ENCODE data around the gene ATXN1. TPM values are rescaled to one million over a fixed set of nuclear protein-coding genes. Genes with fewer than 3 reads are reported as not detected.

ATXN1 gene
- total RNA-seq, 1 experiment from 2014 or later = 25.6 TPM

DNA sequence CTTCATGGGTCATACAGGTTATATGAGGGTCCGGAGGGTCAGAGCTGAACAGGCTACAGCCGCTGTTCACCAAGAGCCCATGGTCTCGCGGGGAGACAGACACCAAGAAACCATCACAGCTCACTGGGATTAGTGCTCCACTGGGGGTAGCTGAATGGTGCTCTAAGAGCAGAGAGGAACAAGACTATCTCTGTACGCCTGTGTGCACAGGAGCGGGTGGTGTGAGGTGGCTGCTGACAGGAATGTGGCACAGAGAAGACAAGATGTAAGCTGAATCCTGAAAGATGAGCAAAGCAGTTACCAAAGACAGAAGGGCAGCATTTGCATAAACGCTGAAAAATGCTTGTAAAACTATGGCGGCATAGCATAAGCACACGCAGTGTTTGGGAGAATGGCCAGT lies 383.8 kb downstream of the ATXN1 start:
- H3K9me3 ChIP-seq (ENCODE audit: low read depth, low read length, poor library complexity, severe bottlenecking) = no peaks in the 10 kb centered on the region
- H3K36me3 ChIP-seq (ENCODE audit: insufficient read depth, low read length, poor library complexity, severe bottlenecking) = no peaks in the 10 kb centered on the region
- H3K27ac ChIP-seq (ENCODE audit: low read depth, low read length, poor library complexity, severe bottlenecking) = no peak overlapping the region
- no peak for DNase-seq (ENCODE audit: low spot score)
- POLR2A ChIA-PET (ENCODE audit: low non-redundant PET) = no interaction called here
- BruUV-seq (replicated peaks) = no TSS peak
- peaks cover 11% of the 10 kb centered on the region for H3K4me1 ChIP-seq (ENCODE audit: insufficient read depth, low read length, poor library complexity, severe bottlenecking)
- CTCF ChIA-PET = no interaction called here
- intact Hi-C loops (cut with micrococcal nuclease; ENCODE audit: unreplicated experiment) = no loop called here
- TF ChIP-seq EZH2 (IDR thresholded peaks at IDR 0.05; ENCODE audit: borderline replicate concordance, low read depth, low read length, poor library complexity, severe bottlenecking) = no peak
- no peaks in the 10 kb centered on the region for H3K27me3 ChIP-seq (replicated peaks; ENCODE audit: insufficient read depth, low read depth, low read length, poor library complexity)
- H3K4me3 ChIP-seq (ENCODE audit: low read depth, low read length, poor library complexity, severe bottlenecking) = no peak overlapping the region

DNA sequence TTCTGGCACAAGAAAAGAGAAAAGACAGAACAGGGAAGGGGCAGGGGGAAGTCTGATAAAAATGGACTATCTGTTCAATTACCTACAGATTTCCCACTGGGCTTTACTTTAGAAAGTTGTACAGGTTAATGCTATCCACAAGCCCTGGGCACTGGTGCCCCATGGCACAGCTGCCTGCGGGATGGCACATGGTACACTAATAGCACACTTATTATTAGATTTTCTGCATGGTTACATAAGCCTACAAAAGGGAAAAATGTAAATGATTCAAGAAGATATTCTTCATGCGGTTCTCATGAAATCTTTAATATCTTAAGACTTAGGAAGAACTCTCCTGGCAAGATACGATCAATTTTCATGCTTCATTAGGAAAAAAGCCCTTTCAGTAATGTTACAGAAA lies 385.4 kb downstream of the ATXN1 start:
- H3K4me3 ChIP-seq (ENCODE audit: low read depth, low read length, poor library complexity, severe bottlenecking) = no peak overlapping the region
- POLR2A ChIA-PET (ENCODE audit: low non-redundant PET) = no interaction called here

DNA sequence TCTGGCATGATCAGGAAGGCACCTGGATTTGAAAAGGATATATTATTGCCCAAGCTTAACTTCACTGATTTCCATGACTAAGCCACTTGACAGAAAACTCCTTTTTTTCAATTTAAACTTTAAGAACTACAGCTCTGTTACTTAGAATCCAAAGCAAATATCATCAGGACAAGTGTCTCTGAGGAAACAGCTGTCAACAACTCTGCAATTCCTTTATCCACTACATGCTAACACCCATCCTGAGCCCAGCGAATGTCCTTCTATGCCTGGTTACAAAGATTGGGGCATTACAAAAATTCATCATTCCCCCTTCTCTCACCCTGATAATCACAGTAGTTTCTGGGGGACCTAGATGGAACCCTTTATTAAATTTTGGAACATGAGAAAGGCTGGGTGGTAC lies 386.1 kb downstream of the ATXN1 start:
- BruUV-seq (replicated peaks) = no TSS peak
- ChIA-PET CTCF (interaction anchor here (1.3 kb wide), 1 partner anchor 35 kb away, joined by 5 read pairs; no protein-coding TSS in a partner anchor), POLR2A (ENCODE audit: low non-redundant PET) (no interaction called here)
- Histone ChIP-seq H3K9me3 (ENCODE audit: low read depth, low read length, poor library complexity, severe bottlenecking) (no peaks in the 10 kb centered on the region), H3K4me3 (ENCODE audit: low read depth, low read length, poor library complexity, severe bottlenecking) (no peak overlapping the region), H3K36me3 (ENCODE audit: insufficient read depth, low read length, poor library complexity, severe bottlenecking) (no peaks in the 10 kb centered on the region), H3K4me1 (ENCODE audit: insufficient read depth, low read length, poor library complexity, severe bottlenecking) (peaks cover 9% of the 10 kb centered on the region), H3K27me3 (replicated peaks; ENCODE audit: insufficient read depth, low read depth, low read length, poor library complexity) (no peaks in the 10 kb centered on the region), H3K27ac (ENCODE audit: low read depth, low read length, poor library complexity, severe bottlenecking) (no peak overlapping the region)
- intact Hi-C loops (cut with micrococcal nuclease; ENCODE audit: unreplicated experiment) = no loop called here
- no peak for DNase-seq (ENCODE audit: low spot score)
- TF ChIP-seq, protein P1, sequence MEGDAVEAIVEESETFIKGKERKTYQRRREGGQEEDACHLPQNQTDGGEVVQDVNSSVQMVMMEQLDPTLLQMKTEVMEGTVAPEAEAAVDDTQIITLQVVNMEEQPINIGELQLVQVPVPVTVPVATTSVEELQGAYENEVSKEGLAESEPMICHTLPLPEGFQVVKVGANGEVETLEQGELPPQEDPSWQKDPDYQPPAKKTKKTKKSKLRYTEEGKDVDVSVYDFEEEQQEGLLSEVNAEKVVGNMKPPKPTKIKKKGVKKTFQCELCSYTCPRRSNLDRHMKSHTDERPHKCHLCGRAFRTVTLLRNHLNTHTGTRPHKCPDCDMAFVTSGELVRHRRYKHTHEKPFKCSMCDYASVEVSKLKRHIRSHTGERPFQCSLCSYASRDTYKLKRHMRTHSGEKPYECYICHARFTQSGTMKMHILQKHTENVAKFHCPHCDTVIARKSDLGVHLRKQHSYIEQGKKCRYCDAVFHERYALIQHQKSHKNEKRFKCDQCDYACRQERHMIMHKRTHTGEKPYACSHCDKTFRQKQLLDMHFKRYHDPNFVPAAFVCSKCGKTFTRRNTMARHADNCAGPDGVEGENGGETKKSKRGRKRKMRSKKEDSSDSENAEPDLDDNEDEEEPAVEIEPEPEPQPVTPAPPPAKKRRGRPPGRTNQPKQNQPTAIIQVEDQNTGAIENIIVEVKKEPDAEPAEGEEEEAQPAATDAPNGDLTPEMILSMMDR (conservative IDR thresholded peaks at IDR 0.05; ENCODE audit: low read depth, low read length) = no peak
- no peak for TF ChIP-seq EZH2 (IDR thresholded peaks at IDR 0.05; ENCODE audit: borderline replicate concordance, low read depth, low read length, poor library complexity, severe bottlenecking)

More for the DNA sequence above, 385.4 kb downstream of the ATXN1 start:
- Histone ChIP-seq H3K36me3 (ENCODE audit: insufficient read depth, low read length, poor library complexity, severe bottlenecking) (no peaks in the 10 kb centered on the region), H3K27me3 (replicated peaks; ENCODE audit: insufficient read depth, low read depth, low read length, poor library complexity) (no peaks in the 10 kb centered on the region), H3K27ac (ENCODE audit: low read depth, low read length, poor library complexity, severe bottlenecking) (no peak overlapping the region), H3K4me1 (ENCODE audit: insufficient read depth, low read length, poor library complexity, severe bottlenecking) (peaks cover 11% of the 10 kb centered on the region), H3K9me3 (ENCODE audit: low read depth, low read length, poor library complexity, severe bottlenecking) (no peaks in the 10 kb centered on the region)
- intact Hi-C loops (cut with micrococcal nuclease; ENCODE audit: unreplicated experiment) = no loop called here
- CTCF ChIA-PET = no interaction called here
- BruUV-seq (replicated peaks) = no TSS peak
- DNase-seq (ENCODE audit: low spot score) = no peak
- no peak for TF ChIP-seq EZH2 (IDR thresholded peaks at IDR 0.05; ENCODE audit: borderline replicate concordance, low read depth, low read length, poor library complexity, severe bottlenecking)
- TF ChIP-seq, protein P1 (conservative IDR thresholded peaks at IDR 0.05; ENCODE audit: low read depth, low read length) = no peak

DNA sequence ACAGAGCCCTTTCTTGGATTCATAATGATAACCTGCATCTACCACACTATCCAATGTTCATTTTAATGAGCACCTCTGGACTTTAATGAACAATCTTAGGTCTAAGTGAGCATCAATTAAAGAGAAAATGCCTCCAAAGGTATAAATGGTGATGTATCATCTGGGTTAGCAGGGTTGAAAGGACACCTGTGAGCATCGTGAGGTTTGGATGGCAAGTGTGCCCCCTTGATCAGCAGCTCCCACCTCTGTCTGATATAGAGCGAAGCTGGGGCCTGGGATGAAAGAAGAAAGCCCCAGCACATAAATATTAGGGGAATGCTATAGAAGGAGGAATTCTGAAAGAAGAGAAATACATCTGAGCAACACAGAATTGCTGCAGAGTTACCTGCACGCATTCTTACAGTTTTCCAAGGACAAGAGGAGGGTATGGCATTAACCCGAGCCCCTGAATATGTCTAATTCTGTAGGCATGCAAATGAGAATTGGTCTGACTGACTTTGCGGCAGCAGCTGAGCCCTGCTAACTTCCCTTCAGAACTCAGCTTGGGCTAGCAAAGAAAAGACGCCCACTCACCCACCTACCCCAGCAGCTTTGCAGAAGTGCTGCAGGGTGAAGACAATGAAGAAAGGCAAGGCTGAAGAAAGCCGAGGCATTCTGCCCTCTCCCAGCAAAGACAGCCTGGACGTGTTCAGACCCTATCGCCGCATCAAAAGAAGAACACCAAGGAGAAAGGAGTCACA lies 386.6 kb downstream of the ATXN1 start:
- Histone ChIP-seq H3K27ac (ENCODE audit: low read depth, low read length, poor library complexity, severe bottlenecking) (no peak overlapping the region), H3K4me3 (ENCODE audit: low read depth, low read length, poor library complexity, severe bottlenecking) (no peak overlapping the region), H3K4me1 (ENCODE audit: insufficient read depth, low read length, poor library complexity, severe bottlenecking) (peaks cover 7% of the 10 kb centered on the region), H3K9me3 (ENCODE audit: low read depth, low read length, poor library complexity, severe bottlenecking) (no peaks in the 10 kb centered on the region), H3K36me3 (ENCODE audit: insufficient read depth, low read length, poor library complexity, severe bottlenecking) (no peaks in the 10 kb centered on the region), H3K27me3 (replicated peaks; ENCODE audit: insufficient read depth, low read depth, low read length, poor library complexity) (no peaks in the 10 kb centered on the region)
- TF ChIP-seq EZH2 (IDR thresholded peaks at IDR 0.05; ENCODE audit: borderline replicate concordance, low read depth, low read length, poor library complexity, severe bottlenecking) = no peak
- TF ChIP-seq, protein P1 (conservative IDR thresholded peaks at IDR 0.05; ENCODE audit: low read depth, low read length) = no peak
- intact Hi-C loops (cut with micrococcal nuclease; ENCODE audit: unreplicated experiment) = no loop called here
- ChIA-PET CTCF (interaction anchor here (1.3 kb wide), 1 partner anchor 35 kb away, joined by 5 read pairs; no protein-coding TSS in a partner anchor), POLR2A (ENCODE audit: low non-redundant PET) (no interaction called here)
- BruUV-seq (replicated peaks) = no TSS peak
- no peak for DNase-seq (ENCODE audit: low spot score)
